ENCODE results near the gene B3GNT7. TPM values are rescaled to one million over a fixed set of nuclear protein-coding genes. Genes with fewer than 3 reads are reported as not detected.
"Not testable (repeated sequence)": the region's sequence is repeated elsewhere in the genome, so short reads cannot be mapped to it uniquely, and the experiment has no call there.

Gene B3GNT7
- total RNA-seq, 1 donor from 2014 or later: not detected

DNA sequence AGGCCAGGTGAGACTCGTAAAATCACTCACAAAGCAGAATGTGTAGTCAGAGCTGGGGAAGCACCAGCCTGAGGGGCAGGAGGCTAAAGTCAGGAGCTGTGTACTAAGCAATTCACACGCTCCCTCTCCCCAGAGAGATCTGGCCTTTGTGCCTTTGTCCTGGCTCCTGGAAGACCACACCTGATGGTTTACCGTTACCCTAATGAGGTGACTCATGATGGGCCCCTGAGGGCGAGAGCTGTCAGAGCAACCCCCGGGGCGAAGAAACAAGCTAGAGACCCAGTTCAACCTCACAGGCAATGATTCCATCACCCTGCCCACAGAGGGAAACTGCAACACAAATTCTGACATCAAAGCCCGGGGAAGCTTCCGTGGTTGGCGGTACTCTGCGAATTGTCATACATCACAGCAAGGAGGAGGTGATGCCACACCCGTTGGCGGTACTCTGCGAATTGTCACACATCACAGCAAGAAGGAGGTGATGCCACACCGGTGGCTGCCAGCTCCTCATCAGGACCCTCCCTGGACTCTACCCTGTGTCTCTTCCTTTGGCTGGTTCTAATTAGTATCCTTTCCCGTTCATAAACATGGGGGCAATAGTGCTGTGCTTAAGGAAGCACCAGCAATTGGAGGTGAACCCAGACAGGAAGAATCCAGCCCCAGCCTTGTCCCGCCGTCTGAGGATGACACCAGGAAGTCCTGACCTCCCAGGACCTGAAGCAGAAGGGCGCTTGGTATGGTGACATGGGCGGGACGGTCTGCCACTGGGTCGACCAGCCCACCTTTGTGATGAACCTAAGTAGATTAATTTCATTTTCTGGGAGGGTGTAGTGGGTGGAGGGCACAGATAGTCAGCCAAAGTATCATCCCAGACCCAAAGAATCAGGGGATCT, 30.5 kb downstream of the B3GNT7 start:
- H3K9me3 Mint-ChIP-seq: peaks cover 3% of the 10 kb centered on the region
- intact Hi-C loops (cut with micrococcal nuclease): no loop called here
- H3K27ac Mint-ChIP-seq: peak overlapping the region; percentile 58
- peaks cover 7% of the 10 kb centered on the region for H3K4me1 Mint-ChIP-seq
- no peaks in the 10 kb centered on the region for H3K27me3 Mint-ChIP-seq
- peak; percentile 71 for DNase-seq
- H3K4me3 Mint-ChIP-seq: no peak overlapping the region
- H3K36me3 Mint-ChIP-seq (ENCODE audit: low read depth): no peaks in the 10 kb centered on the region

DNA sequence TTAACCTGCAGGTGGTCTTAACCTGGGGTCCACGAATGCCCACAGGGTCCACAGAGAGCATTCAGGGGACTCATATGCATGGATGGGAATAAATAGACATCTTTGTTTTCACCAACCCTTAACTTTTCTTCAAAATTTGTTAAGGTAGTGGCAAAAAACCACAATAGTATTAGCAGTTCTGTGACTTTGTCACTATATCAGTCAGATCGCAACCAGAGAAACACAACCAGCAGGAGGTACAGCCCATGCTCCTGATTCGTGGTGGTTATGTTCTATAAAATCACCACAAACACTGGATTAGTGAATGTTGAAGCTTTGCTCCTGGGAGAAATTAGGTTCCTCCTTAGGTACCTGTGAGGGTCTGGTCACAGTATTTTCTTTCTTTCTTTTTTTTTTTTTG, 31.6 kb downstream of the B3GNT7 start:
- no peak for DNase-seq
- Mint-ChIP-seq H3K4me3 (no peak overlapping the region), H3K4me1 (peaks cover 7% of the 10 kb centered on the region), H3K36me3 (ENCODE audit: low read depth) (peaks cover 5% of the 10 kb centered on the region), H3K27ac (no peak overlapping the region), H3K9me3 (peaks cover 9% of the 10 kb centered on the region), H3K27me3 (peaks cover 4% of the 10 kb centered on the region)
- intact Hi-C loops (cut with micrococcal nuclease): no loop called here

DNA sequence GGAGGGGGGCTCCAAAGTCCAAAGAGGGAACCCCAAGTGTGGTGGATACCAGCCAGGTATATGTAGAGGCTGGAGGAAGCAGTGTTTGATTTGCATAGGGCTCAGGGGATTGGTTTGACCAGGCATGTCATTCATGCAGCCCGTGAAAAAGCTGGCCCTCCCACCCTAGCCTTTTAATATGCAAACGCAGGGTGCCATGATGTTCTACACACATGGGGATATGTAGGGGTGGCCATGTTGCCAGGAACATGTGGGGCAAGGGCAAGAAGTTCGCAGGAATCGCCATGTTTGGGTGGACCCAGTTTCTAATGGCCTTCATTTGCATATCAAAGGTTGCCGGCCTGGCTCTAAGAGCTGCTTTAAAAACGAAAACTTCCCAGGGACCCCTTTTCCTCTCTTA, 33.6 kb downstream of the B3GNT7 start:
- intact Hi-C loops (cut with micrococcal nuclease): no loop called here

DNA sequence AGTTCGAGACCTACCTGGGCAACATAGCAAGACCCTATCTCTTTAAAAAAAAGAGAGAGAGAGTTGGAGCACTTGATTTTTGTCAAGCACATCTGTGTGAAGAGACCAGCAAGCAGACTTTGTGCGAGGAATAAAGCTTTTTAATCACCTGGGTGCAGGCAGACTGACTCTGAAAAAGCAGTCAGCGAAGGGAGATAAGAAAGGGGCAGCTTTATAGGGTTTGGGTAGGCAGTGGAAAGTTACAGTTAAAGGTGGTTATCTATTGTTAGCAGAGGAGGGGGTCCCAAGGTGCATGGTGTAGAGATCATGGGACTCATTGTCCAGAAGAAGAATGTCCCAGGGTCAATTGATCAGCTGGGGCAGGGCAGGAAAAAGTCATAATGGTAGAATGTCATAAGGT, 34.4 kb downstream of the B3GNT7 start:
- H3K4me3 Mint-ChIP-seq: no peak overlapping the region
- intact Hi-C loops (cut with micrococcal nuclease): no loop called here
- peaks cover 4% of the 10 kb centered on the region for H3K27me3 Mint-ChIP-seq
- H3K36me3 Mint-ChIP-seq (ENCODE audit: low read depth): peaks cover 5% of the 10 kb centered on the region
- peaks cover 12% of the 10 kb centered on the region for H3K4me1 Mint-ChIP-seq
- peaks cover 17% of the 10 kb centered on the region for H3K9me3 Mint-ChIP-seq
- no peak overlapping the region for H3K27ac Mint-ChIP-seq
- DNase-seq: no peak

More for the DNA sequence above, 33.6 kb downstream of the B3GNT7 start:
- Mint-ChIP-seq H3K4me1 (peaks cover 11% of the 10 kb centered on the region), H3K27me3 (peaks cover 4% of the 10 kb centered on the region), H3K9me3 (peaks cover 16% of the 10 kb centered on the region), H3K36me3 (ENCODE audit: low read depth) (peaks cover 5% of the 10 kb centered on the region), H3K4me3 (no peak overlapping the region), H3K27ac (no peak overlapping the region)
- DNase-seq: no peak

DNA sequence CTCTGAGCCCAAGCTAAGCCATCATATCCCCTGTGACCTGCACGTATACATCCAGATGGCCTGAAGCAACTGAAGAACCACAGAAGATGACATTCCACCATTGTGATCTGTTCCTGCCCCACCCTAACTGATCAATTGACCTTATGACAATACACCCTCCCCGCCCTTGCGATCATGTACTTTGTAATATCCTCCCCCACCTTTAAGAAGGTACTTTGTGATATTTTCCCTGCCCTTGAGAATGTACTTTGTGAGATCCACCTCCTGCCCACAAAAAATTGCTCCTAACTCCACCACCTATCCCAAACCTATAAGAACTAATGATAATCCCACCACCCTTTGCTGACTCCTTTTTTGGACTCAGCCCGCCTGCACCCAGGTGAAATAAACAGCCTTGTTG, 34.9 kb downstream of the B3GNT7 start:
- H3K36me3 Mint-ChIP-seq (ENCODE audit: low read depth); H3K4me1 Mint-ChIP-seq; intact Hi-C loops (cut with micrococcal nuclease); H3K27me3 Mint-ChIP-seq; H3K27ac Mint-ChIP-seq; DNase-seq; H3K4me3 Mint-ChIP-seq: not testable (repeated sequence)
- peaks cover 17% of the 10 kb centered on the region for H3K9me3 Mint-ChIP-seq

DNA sequence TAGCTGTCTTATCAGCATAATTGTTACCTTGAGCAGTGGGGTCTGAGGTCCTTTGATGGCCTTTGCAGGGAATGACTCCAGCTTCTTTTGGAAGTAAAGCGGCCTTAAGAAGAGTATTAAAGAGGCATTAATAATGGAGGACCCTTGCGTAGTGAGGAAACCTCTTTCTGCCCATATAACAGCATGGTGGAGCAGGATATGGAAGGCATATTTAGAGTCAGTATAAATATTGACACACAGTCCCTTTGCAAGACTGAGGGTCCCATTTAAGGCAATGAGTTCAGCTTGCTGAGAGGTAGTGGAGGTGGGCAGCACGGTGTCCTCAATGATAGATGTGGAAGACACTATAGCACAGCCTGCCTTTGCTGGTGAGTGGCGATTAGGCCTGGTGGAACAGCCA, 36.1 kb downstream of the B3GNT7 start:
- Mint-ChIP-seq H3K4me1 (peaks cover 5% of the 10 kb centered on the region), H3K9me3 (peaks cover 17% of the 10 kb centered on the region), H3K27me3 (peaks cover 4% of the 10 kb centered on the region), H3K4me3 (no peak overlapping the region), H3K36me3 (ENCODE audit: low read depth) (peaks cover 5% of the 10 kb centered on the region), H3K27ac (no peak overlapping the region)
- intact Hi-C loops (cut with micrococcal nuclease): no loop called here
- DNase-seq: no peak

DNA sequence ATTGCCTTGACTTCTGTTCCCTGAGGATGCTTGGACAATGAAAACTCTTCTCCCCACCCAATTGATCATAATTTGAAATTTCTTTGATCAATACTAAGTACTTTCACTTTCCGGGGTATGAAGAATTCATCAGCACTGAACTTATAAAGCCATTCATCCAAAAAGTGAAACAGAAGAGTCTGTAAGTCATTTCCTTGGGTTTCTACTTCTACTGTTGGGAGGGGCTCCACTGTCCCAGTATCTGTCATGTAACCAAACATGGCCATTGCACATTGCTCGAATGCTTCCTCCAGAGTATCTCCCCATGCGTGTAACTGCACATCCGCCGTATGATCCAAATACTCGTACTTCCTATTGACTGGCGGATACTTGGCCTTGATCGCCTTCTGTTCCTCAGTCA, 38.5 kb downstream of the B3GNT7 start:
- no peak for DNase-seq
- intact Hi-C loops (cut with micrococcal nuclease): no loop called here
- peaks cover 5% of the 10 kb centered on the region for H3K36me3 Mint-ChIP-seq (ENCODE audit: low read depth)

DNA sequence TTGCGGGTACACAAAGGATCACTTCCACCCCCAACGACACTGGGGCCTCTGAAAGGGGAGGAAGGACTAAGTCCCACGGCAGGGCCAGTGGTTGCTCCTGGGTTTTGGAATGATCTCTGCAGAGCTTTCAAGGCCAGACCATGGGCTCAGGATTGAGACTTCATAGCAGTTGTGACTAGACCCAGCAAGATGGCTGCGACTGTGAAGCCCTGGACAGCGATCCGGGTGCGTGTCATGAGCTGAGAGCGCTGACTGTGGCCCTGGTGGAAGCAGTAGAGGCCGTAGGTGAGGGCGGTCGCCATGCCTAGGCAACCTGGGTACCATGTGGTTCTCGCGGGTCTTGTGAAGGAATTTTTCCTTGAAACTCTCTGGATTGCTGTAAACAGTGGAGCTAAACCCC, 41.4 kb downstream of the B3GNT7 start:
- Mint-ChIP-seq H3K4me3 (no peak overlapping the region), H3K27me3 (peaks cover 1% of the 10 kb centered on the region), H3K9me3 (peaks cover 9% of the 10 kb centered on the region), H3K36me3 (ENCODE audit: low read depth) (peaks cover 1% of the 10 kb centered on the region), H3K27ac (no peak overlapping the region), H3K4me1 (peaks cover 5% of the 10 kb centered on the region)
- intact Hi-C loops (cut with micrococcal nuclease): no loop called here
- no peak for DNase-seq

More for the DNA sequence above, 38.5 kb downstream of the B3GNT7 start:
- H3K27ac Mint-ChIP-seq: no peak overlapping the region
- peaks cover 17% of the 10 kb centered on the region for H3K9me3 Mint-ChIP-seq
- no peak overlapping the region for H3K4me3 Mint-ChIP-seq
- H3K27me3 Mint-ChIP-seq: peaks cover 4% of the 10 kb centered on the region
- H3K4me1 Mint-ChIP-seq: peaks cover 5% of the 10 kb centered on the region

DNA sequence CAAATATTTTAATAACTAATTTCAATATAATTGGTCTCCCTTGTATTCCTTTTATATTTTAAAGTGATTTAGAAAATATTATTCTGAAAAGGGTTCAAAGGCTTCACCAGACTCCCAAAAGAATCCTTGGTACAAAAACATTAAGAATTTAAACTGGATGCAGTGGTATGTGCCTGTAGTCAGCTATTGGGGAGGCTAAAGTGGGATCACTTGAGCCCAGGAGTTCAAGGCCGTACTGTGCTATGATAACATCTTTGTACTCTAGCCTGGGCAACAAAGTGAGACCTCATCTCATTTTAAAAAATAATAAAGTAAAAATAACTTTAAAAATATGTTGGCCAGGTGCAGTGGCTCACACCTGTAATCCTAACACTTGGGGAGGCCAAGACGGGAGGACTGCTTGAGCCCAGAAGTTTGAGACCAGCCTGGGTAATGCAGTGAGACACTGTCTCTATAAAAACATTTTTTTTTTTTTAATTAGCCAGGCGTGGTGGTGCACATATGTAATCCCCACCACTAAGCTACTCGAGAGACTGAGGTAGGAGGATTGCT, 54.1 kb downstream of the B3GNT7 start:
- Mint-ChIP-seq H3K27ac (no peak overlapping the region), H3K4me1 (peaks cover 7% of the 10 kb centered on the region)

DNA sequence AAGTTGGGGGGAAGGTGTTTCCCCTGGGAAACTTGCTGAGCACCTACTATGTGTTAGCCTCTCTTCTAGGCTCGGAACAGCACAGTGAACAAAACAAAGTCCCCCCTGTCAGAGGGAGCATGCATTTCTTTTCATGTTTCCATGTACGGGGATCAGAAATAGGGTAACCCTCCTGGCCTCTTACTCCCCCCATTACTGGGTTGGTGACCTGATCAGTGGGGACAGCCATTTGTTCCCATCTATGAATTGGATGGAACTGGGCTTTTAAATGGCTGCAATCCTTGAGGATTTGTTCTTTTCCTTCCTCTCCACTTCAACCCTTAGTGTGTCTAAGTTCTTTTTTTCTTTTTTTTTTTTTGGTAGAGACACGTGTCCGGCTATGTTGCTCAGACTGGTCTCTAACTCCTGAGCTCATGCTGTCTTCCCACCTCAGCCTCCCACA, 55.1 kb downstream of the B3GNT7 start:
- DNase-seq: no peak
- H3K4me3 Mint-ChIP-seq: no peak overlapping the region
- no peaks in the 10 kb centered on the region for H3K9me3 Mint-ChIP-seq
- H3K36me3 Mint-ChIP-seq (ENCODE audit: low read depth): peaks cover 40% of the 10 kb centered on the region
- intact Hi-C loops (cut with micrococcal nuclease): no loop called here
- no peaks in the 10 kb centered on the region for H3K27me3 Mint-ChIP-seq
- H3K4me1 Mint-ChIP-seq: peaks cover 12% of the 10 kb centered on the region
- no peak overlapping the region for H3K27ac Mint-ChIP-seq

More for the DNA sequence above, 54.1 kb downstream of the B3GNT7 start:
- DNase-seq: no peak
- intact Hi-C loops (cut with micrococcal nuclease): no loop called here
- Mint-ChIP-seq H3K36me3 (ENCODE audit: low read depth) (peaks cover 30% of the 10 kb centered on the region), H3K9me3 (no peaks in the 10 kb centered on the region), H3K27me3 (no peaks in the 10 kb centered on the region), H3K4me3 (no peak overlapping the region)

Other genes starting within 250 kb of the B3GNT7 start
- 5.9 and 6.4 TPM in 2 replicates for gene ARMC9, start 197.1 kb upstream of the B3GNT7 start, total RNA-seq
- gene NCL, start 68.8 kb downstream of the B3GNT7 start, total RNA-seq: 1,513 and 1,560 TPM in 2 replicates
- gene NMUR1, start 134.7 kb downstream of the B3GNT7 start, total RNA-seq: 0.09 TPM in 1 of 2 replicates, not detected in the other
- not detected in 2 replicates for gene TEX44, start 197.2 kb downstream of the B3GNT7 start, total RNA-seq